IPS DF 4.7 (cell line): ENCODE results near the gene FBH1.
"Not testable (repeated sequence)": the region's sequence is repeated elsewhere in the genome, so short reads cannot be mapped to it uniquely, and the experiment has no call there.

ENCODE experiments used
- DNase-seq: peaks from one replicate; pipeline ENCODE4 v3.0.0-alpha.2; 2013; ENCODE audit warnings: low spot score; ENCODE audit errors: extremely low read depth

FBH1 gene

GRCh38 chr10:5902511-5903274 lies 12.7 kb downstream of the FBH1 start:
- DNase-seq: no peak

- DNase-seq: no peak
Measured at GRCh38 chr10:5903563-5903962, 13.5 kb downstream of the FBH1 start.

GRCh38 chr10:5904227-5904626 lies 14.2 kb downstream of the FBH1 start:
- DNase-seq: no peak

GRCh38 chr10:5905854-5906507 lies 15.9 kb downstream of the FBH1 start:
- no peak for DNase-seq

GRCh38 chr10:5906651-5907050 lies 16.6 kb downstream of the FBH1 start:
- no peak for DNase-seq

- DNase-seq: not testable (repeated sequence)
Measured at GRCh38 chr10:5908676-5909075, 18.6 kb downstream of the FBH1 start.

GRCh38 chr10:5910323-5911100 lies 20.5 kb downstream of the FBH1 start:
- DNase-seq: no peak

GRCh38 chr10:5911670-5912069 lies 21.6 kb downstream of the FBH1 start:
- DNase-seq: no peak

- no peak for DNase-seq
Measured at GRCh38 chr10:5913736-5914135, 23.7 kb downstream of the FBH1 start.

- DNase-seq: no peak
Measured at GRCh38 chr10:5915451-5915850, 25.4 kb downstream of the FBH1 start.

GRCh38 chr10:5917305-5917704 lies 27.3 kb downstream of the FBH1 start:
- DNase-seq: no peak

- DNase-seq: no peak
Measured at GRCh38 chr10:5918763-5919162, 28.7 kb downstream of the FBH1 start.

GRCh38 chr10:5919568-5919967 lies 29.5 kb downstream of the FBH1 start:
- no peak for DNase-seq

- no peak for DNase-seq
Measured at GRCh38 chr10:5921746-5922145, 31.7 kb downstream of the FBH1 start.

- DNase-seq: no peak
Measured at GRCh38 chr10:5924889-5925288, 34.8 kb downstream of the FBH1 start.

GRCh38 chr10:5927306-5927705 lies 37.3 kb downstream of the FBH1 start:
- DNase-seq: no peak

GRCh38 chr10:5929442-5929841 lies 39.4 kb downstream of the FBH1 start:
- DNase-seq: no peak

- DNase-seq: no peak
Measured at GRCh38 chr10:5930272-5930671, 40.2 kb downstream of the FBH1 start.

- no peak for DNase-seq
Measured at GRCh38 chr10:5932345-5932744, 42.3 kb downstream of the FBH1 start.

GRCh38 chr10:5933909-5934546 lies 44.0 kb downstream of the FBH1 start:
- DNase-seq: no peak

- DNase-seq: no peak
Measured at GRCh38 chr10:5935628-5936027, 45.6 kb downstream of the FBH1 start.

- DNase-seq: no peak
Measured at GRCh38 chr10:5937016-5937415, 47.0 kb downstream of the FBH1 start.
